NB4 (cell line): ENCODE measurements around the gene TPST2.

ENCODE experiments used
- CTCF ChIP-seq: IDR thresholded peaks from one replicate; pipeline ENCODE4 v1.5.1; 2012; ENCODE audit warnings: low read depth, low read length
- MAX ChIP-seq: IDR thresholded peaks from 2 replicates; pipeline ENCODE4 v1.6.1; 2011; ENCODE audit warnings: low read depth, low read length

GRCh38 chr22:26503758-26504157 lies 86.2 kb downstream of the TPST2 start:
- no peak for TF ChIP-seq CTCF
- no peak for TF ChIP-seq MAX
